Measurements from ENCODE around the gene EXOC7. TPM values are rescaled to one million over a fixed set of nuclear protein-coding genes. Genes with fewer than 3 reads are reported as not detected.

Gene EXOC7
- total RNA-seq, 2 experiments from 2014 or later, result 122 to 173 TPM

GRCh38 chr17:76131692-76132573, 28.3 kb upstream of the EXOC7 start:
- H4K20me1 ChIP-seq (ENCODE audit: insufficient read depth, low read length), result no peaks in the 10 kb centered on the region
- no TSS peak for BruUV-seq (replicated peaks)
- intact Hi-C loops (cut with micrococcal nuclease; ENCODE audit: unreplicated experiment), result no loop called here
- ChIA-PET CTCF (ENCODE audit: unreplicated experiment) (no interaction called here), POLR2A (no interaction called here)
- H3K36me3 ChIP-seq (ENCODE audit: insufficient read depth, low read length), result no peaks in the 10 kb centered on the region
- peaks cover 22% of the 10 kb centered on the region for H3K4me1 ChIP-seq (ENCODE audit: insufficient read depth, low read length, poor library complexity, severe bottlenecking)
- no peaks in the 10 kb centered on the region for H3K79me2 ChIP-seq (ENCODE audit: insufficient read depth, low read depth, low read length)
- DNase-seq (ENCODE audit: low spot score), result no peak
- H3K4me2 ChIP-seq (ENCODE audit: low read length), result no peak overlapping the region
- no peak overlapping the region for H3K27ac ChIP-seq (ENCODE audit: low read depth, low read length, poor library complexity, severe bottlenecking)
- no peak for TF ChIP-seq EZH2phosphoT487 (IDR thresholded peaks at IDR 0.05; ENCODE audit: borderline replicate concordance, low read depth, low read length)
- TF ChIP-seq, protein P1, sequence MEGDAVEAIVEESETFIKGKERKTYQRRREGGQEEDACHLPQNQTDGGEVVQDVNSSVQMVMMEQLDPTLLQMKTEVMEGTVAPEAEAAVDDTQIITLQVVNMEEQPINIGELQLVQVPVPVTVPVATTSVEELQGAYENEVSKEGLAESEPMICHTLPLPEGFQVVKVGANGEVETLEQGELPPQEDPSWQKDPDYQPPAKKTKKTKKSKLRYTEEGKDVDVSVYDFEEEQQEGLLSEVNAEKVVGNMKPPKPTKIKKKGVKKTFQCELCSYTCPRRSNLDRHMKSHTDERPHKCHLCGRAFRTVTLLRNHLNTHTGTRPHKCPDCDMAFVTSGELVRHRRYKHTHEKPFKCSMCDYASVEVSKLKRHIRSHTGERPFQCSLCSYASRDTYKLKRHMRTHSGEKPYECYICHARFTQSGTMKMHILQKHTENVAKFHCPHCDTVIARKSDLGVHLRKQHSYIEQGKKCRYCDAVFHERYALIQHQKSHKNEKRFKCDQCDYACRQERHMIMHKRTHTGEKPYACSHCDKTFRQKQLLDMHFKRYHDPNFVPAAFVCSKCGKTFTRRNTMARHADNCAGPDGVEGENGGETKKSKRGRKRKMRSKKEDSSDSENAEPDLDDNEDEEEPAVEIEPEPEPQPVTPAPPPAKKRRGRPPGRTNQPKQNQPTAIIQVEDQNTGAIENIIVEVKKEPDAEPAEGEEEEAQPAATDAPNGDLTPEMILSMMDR (conservative IDR thresholded peaks at IDR 0.05; ENCODE audit: low read length), result no peak
- no peaks in the 10 kb centered on the region for H3K9me2 ChIP-seq (ENCODE audit: insufficient read depth, low read length)
- H3K9me3 ChIP-seq (ENCODE audit: low read length), result no peaks in the 10 kb centered on the region
- no peak overlapping the region for H3K4me3 ChIP-seq (ENCODE audit: low read depth, low read length, poor library complexity, severe bottlenecking)
- no peak overlapping the region for H2AFZ ChIP-seq (ENCODE audit: low read length)

DNA sequence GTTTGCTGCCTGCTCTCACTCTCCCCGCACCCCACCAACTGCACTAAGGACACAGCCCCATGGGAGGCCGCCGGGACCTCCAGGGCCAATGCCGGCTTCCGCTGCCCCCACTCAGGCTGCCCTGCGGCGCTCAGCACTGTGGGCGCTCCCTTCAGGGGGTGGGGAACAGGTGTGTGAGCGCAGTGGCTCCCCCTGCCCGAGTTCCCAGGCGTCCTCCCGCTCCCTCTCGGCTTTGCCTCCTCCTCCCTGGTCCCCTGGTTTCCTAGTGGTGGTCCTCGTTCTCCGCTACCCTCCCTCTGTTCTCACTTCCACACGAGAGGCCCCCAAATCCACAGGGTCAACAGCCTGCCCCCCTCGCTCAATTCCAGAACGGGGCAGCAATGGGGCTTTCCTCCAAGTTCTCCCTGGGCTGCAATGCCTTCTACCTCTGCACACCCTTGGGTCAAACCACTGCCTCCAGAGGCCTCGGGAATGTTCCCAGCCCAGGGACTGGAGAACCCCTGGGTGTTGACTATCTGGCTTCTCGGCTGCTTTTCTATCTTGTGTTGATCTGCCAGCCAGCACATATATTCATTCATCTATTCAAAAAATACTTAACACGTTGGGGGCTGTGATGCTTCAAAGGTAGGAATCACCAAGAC, 27.6 kb upstream of the EXOC7 start:
- POLR2A ChIA-PET, result interaction anchor here (0.9 kb wide), 1 partner anchor 132 kb away, joined by 4 read pairs; no protein-coding TSS in a partner anchor

More for the DNA sequence above, 27.6 kb upstream of the EXOC7 start:
- Histone ChIP-seq H3K79me2 (ENCODE audit: insufficient read depth, low read depth, low read length) (no peaks in the 10 kb centered on the region), H3K4me3 (ENCODE audit: low read depth, low read length, poor library complexity, severe bottlenecking) (no peak overlapping the region), H3K9me3 (ENCODE audit: low read length) (no peaks in the 10 kb centered on the region), H3K27ac (ENCODE audit: low read depth, low read length, poor library complexity, severe bottlenecking) (no peak overlapping the region), H3K36me3 (ENCODE audit: insufficient read depth, low read length) (no peaks in the 10 kb centered on the region), H4K20me1 (ENCODE audit: insufficient read depth, low read length) (no peaks in the 10 kb centered on the region), H3K4me2 (ENCODE audit: low read length) (no peak overlapping the region), H2AFZ (ENCODE audit: low read length) (no peak overlapping the region), H3K4me1 (ENCODE audit: insufficient read depth, low read length, poor library complexity, severe bottlenecking) (peaks cover 22% of the 10 kb centered on the region), H3K9me2 (ENCODE audit: insufficient read depth, low read length) (no peaks in the 10 kb centered on the region)
- BruUV-seq (replicated peaks), result no TSS peak
- CTCF ChIA-PET (ENCODE audit: unreplicated experiment), result interaction anchor here (0.5 to 0.6 kb wide), 2 partner anchors 18 to 149 kb away, joined by 3 read pairs; no protein-coding TSS in a partner anchor
- intact Hi-C loops (cut with micrococcal nuclease; ENCODE audit: unreplicated experiment), result no loop called here
- DNase-seq (ENCODE audit: low spot score), result no peak
- TF ChIP-seq EZH2phosphoT487 (IDR thresholded peaks at IDR 0.05; ENCODE audit: borderline replicate concordance, low read depth, low read length), result no peak
- TF ChIP-seq, protein P1 (conservative IDR thresholded peaks at IDR 0.05; ENCODE audit: low read length), result no peak

Measured in OCI-LY7 (cell line).